Stimulated activated CD4-positive, alpha-beta T cell treated with anti-CD3 and anti-CD28 coated beads, Interleukin-1b, Interleukin-23, amount 100 ng/mL, for 24 hours (primary cell): Measurements from ENCODE around the gene PKIB.
"Not testable (repeated sequence)": the region's sequence is repeated elsewhere in the genome, so short reads cannot be mapped to it uniquely, and the experiment has no call there.

Source experiments
- DNase-seq, 4 experiments: peaks; one replicate each; pipeline ENCODE4 v3.0.0-alpha.2; 2020; ENCODE audit warnings: low read depth in 4 of 4, low spot score in 1 of 4

The PKIB gene

GRCh38 chr6:122740936-122741335, 130.7 kb downstream of the PKIB start:
- DNase-seq, result no peak

GRCh38 chr6:122744247-122744646, 134.0 kb downstream of the PKIB start:
- DNase-seq, result not testable (repeated sequence)

- not testable (repeated sequence) for DNase-seq
Measured at GRCh38 chr6:122744856-122745255, 134.7 kb downstream of the PKIB start.

GRCh38 chr6:122746688-122747087, 136.5 kb downstream of the PKIB start:
- DNase-seq, result no peak

- no peak for DNase-seq
Measured at GRCh38 chr6:122747573-122747972, 137.4 kb downstream of the PKIB start.

- DNase-seq, result not testable (repeated sequence)
Measured at GRCh38 chr6:122748945-122749344, 138.7 kb downstream of the PKIB start.

- DNase-seq, result no peak
Measured at GRCh38 chr6:122749451-122750050, 139.3 kb downstream of the PKIB start.

GRCh38 chr6:122751326-122751725, 141.1 kb downstream of the PKIB start:
- DNase-seq, result no peak

GRCh38 chr6:122752459-122752858, 142.3 kb downstream of the PKIB start:
- DNase-seq, result no peak

- DNase-seq, result no peak
Measured at GRCh38 chr6:122753000-122753687, 142.9 kb downstream of the PKIB start.

GRCh38 chr6:122753688-122754056, 143.5 kb downstream of the PKIB start:
- DNase-seq, result no peak

GRCh38 chr6:122754191-122754731, 144.1 kb downstream of the PKIB start:
- DNase-seq, result no peak

- DNase-seq, result no peak
Measured at GRCh38 chr6:122755901-122756300, 145.7 kb downstream of the PKIB start.

GRCh38 chr6:122758927-122759334, 148.7 kb downstream of the PKIB start:
- no peak for DNase-seq

- no peak for DNase-seq
Measured at GRCh38 chr6:122760330-122760729, 150.1 kb downstream of the PKIB start.

- DNase-seq, result no peak
Measured at GRCh38 chr6:122766256-122766655, 156.1 kb downstream of the PKIB start.

GRCh38 chr6:122770835-122771601, 160.8 kb downstream of the PKIB start:
- DNase-seq, result no peak

- no peak for DNase-seq
Measured at GRCh38 chr6:122772724-122773415, 162.7 kb downstream of the PKIB start.
